RWPE2 (cell line): ENCODE results near the gene LRMDA.
A peak's percentile ranks its signal among the peaks of the same experiment; 100 is the strongest.

Experiments used
- ATAC-seq: fragments of 200-7000 bp; cut with Tn5 transposase; 3 replicates; pipeline ENCODE4 v1.9.1; 2021; ENCODE audit warnings: low read depth
- DNase-seq: peaks from one replicate; pipeline ENCODE4 v3.0.0-alpha.2; 2020; ENCODE audit warnings: low spot score
- H3K27ac ChIP-seq: fragments of 450-650 bp; 2 replicates; pipeline ENCODE4 v1.5.1; 2017; ENCODE audit warnings: mild to moderate bottlenecking; ENCODE audit not compliant: poor library complexity, severe bottlenecking
- H3K27me3 ChIP-seq: fragments of 250-450 bp; sonication (Bioruptor Pico); 2 replicates; pipeline ENCODE4 v1.5.1; 2021; ENCODE audit warnings: mild to moderate bottlenecking, moderate library complexity; ENCODE audit not compliant: insufficient read depth, poor library complexity, severe bottlenecking
- H3K36me3 ChIP-seq: fragments of 250-450 bp; sonication (Bioruptor Pico); 2 replicates; pipeline ENCODE4 v1.5.1; 2020; ENCODE audit warnings: low read depth, mild to moderate bottlenecking, moderate library complexity
- H3K4me1 ChIP-seq: fragments of 250-450 bp; sonication (Bioruptor Pico); 2 replicates; pipeline ENCODE4 v1.5.1; 2021; ENCODE audit warnings: mild to moderate bottlenecking, moderate library complexity; ENCODE audit not compliant: insufficient read depth, poor library complexity, severe bottlenecking
- H3K4me3 ChIP-seq: fragments of 250-450 bp; sonication (Bioruptor Pico); 2 replicates; pipeline ENCODE4 v1.5.1; 2021; ENCODE audit warnings: mild to moderate bottlenecking, moderate library complexity; ENCODE audit not compliant: severe bottlenecking
- H3K9me3 ChIP-seq: fragments of 250-450 bp; sonication (Bioruptor Pico); 2 replicates; pipeline ENCODE4 v1.5.1; 2021; ENCODE audit warnings: mild to moderate bottlenecking, moderate library complexity; ENCODE audit not compliant: severe bottlenecking
- TF ChIP-seq, protein P1 (sequence below): fragments of 450-650 bp; IDR thresholded peaks from one replicate; pipeline ENCODE4 v1.5.1; 2017; ENCODE audit warnings: mild to moderate bottlenecking, moderate library complexity; ENCODE audit not compliant: poor library complexity, severe bottlenecking

LRMDA gene

DNA sequence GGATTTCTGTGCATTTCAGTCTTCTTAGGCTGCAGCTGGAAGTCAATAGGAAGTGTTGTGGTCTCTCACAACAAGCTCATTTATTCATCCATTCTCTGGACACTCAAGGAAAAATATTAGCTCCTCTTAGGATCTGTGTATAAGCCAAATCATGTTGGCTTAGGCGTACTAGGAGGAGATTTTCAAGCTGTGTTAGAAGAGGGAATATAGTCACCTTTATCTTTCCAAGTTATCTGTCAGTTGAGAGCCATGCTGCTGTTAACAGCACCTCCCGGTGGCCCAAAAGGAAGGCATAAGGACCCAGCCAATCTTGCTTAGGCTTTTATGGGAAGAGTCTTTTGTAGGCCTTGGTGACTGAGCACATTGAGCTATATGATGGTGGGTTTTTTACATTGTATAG lies 220.0 kb downstream of the LRMDA start:
- H3K4me3 ChIP-seq, result no peak overlapping the region
- DNase-seq (no peak), ATAC-seq (0 out of 3 replicates have a peak, but pooled peaks have one; percentile 25)
- H3K9me3 ChIP-seq, result no peaks in the 10 kb centered on the region
- peaks cover 3% of the 10 kb centered on the region for H3K4me1 ChIP-seq
- no peaks in the 10 kb centered on the region for H3K27me3 ChIP-seq
- H3K36me3 ChIP-seq, result no peaks in the 10 kb centered on the region
- no peak overlapping the region for H3K27ac ChIP-seq
- TF ChIP-seq, protein P1, sequence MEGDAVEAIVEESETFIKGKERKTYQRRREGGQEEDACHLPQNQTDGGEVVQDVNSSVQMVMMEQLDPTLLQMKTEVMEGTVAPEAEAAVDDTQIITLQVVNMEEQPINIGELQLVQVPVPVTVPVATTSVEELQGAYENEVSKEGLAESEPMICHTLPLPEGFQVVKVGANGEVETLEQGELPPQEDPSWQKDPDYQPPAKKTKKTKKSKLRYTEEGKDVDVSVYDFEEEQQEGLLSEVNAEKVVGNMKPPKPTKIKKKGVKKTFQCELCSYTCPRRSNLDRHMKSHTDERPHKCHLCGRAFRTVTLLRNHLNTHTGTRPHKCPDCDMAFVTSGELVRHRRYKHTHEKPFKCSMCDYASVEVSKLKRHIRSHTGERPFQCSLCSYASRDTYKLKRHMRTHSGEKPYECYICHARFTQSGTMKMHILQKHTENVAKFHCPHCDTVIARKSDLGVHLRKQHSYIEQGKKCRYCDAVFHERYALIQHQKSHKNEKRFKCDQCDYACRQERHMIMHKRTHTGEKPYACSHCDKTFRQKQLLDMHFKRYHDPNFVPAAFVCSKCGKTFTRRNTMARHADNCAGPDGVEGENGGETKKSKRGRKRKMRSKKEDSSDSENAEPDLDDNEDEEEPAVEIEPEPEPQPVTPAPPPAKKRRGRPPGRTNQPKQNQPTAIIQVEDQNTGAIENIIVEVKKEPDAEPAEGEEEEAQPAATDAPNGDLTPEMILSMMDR, result no peak

DNA sequence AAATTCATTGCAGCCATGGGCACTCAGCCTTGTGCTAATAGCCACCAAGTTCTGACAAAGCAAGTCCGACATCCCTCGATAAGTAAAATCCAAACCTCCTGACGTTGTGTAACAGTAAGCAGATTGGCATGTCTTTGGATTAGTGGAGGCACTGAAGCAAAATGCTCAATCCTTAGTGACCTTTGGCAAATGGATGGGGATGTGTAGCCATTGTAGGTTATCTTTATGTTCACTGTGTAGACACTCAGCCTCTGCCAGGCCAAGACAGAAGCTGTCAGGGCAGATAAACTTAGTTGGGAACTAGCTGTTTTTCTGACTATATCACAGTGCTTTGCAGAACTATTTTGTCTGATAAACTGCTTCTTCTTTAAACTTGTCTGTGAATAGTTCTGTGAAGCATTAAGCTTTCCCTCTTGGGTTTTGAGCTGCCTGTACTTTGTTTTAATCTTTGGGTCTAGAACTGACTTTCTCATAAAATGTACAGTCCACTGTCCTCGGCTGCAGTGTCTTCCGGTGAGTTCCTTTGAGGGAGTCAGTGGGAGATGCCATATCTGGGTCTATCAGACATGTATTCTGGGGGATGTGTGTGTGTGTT lies 220.8 kb downstream of the LRMDA start:
- H3K4me1 ChIP-seq, result peaks cover 3% of the 10 kb centered on the region
- no peak for DNase-seq
- no peak for ATAC-seq

DNA sequence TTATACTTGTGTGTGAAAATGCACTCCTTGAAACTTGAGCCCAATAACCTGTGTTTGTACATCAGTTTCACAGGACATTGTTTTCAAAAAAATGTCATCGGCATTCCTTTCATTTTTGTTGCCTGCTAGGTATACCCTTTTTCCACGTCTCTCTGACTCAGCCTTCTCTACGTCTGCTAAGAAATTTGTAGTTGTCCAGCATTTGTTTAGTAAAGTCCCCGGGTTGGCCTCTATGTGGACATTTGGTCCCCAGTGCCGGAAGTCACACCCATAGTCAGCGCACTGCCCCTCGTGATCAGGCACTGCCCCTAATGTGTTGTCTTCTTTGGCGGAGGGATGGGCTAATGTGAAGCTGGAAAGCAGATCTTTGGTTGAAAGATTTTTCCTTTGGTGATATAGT lies 222.3 kb downstream of the LRMDA start:
- no peaks in the 10 kb centered on the region for H3K27me3 ChIP-seq
- no peak overlapping the region for H3K27ac ChIP-seq
- DNase-seq, result no peak
- TF ChIP-seq, protein P1, result no peak
- H3K4me3 ChIP-seq, result no peak overlapping the region
- peaks cover 3% of the 10 kb centered on the region for H3K4me1 ChIP-seq
- no peaks in the 10 kb centered on the region for H3K36me3 ChIP-seq
- no peak for ATAC-seq
- no peaks in the 10 kb centered on the region for H3K9me3 ChIP-seq

More for the DNA sequence above, 220.8 kb downstream of the LRMDA start:
- Histone ChIP-seq H3K36me3 (no peaks in the 10 kb centered on the region), H3K27ac (no peak overlapping the region), H3K4me3 (no peak overlapping the region), H3K9me3 (no peaks in the 10 kb centered on the region), H3K27me3 (no peaks in the 10 kb centered on the region)
- TF ChIP-seq, protein P1, result no peak

DNA sequence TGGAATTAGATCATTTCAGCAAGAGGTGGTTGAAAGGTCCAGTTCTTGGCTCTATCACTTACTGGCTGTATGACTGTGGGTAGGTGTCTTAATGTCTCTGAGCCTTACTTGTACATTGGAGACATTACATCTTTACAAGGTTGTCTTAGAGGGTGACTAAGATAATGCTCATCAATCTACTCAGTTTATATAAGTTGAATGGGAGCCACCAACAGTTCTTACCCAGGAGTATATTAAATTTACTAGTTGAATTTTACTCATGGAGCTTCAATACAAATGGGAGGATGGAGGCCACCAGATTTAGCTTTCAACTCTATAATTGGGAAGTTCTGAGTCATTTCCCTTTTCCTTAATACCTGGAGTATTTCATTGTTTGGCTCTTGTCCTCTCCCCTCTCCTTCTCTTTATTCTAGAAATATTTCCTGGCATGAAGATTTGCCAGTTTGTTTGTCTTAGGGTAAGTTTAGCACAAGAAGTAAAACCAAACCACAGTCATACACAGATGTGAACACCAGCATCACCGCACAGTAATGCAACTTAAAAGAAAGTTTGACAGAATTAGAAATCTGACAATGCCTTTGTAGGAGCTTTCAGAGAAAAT lies 222.8 kb downstream of the LRMDA start:
- ATAC-seq (no peak), DNase-seq (no peak)
- Histone ChIP-seq H3K4me1 (peaks cover 3% of the 10 kb centered on the region), H3K36me3 (no peaks in the 10 kb centered on the region), H3K9me3 (no peaks in the 10 kb centered on the region), H3K27me3 (no peaks in the 10 kb centered on the region), H3K27ac (no peak overlapping the region), H3K4me3 (no peak overlapping the region)
- TF ChIP-seq, protein P1, result no peak

DNA sequence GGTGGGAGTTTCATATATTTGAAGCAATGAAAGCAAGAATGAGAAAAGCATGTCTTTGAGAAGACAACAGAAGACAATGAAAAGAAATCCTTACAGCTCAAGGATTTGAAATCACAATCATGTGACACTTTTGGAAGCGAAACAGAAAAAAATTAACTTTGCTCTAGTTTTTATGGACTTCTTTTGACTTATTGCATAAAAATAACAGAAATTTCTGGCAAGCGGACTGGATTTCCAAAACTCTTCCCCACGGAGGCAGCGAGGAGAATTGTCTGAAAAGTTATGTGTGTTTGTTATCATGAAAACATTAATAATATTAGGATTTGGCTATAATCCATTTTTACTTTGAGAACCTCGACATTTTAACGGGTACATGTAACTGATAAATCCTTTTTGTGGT lies 223.3 kb downstream of the LRMDA start:
- Histone ChIP-seq H3K27me3 (no peaks in the 10 kb centered on the region), H3K36me3 (no peaks in the 10 kb centered on the region), H3K4me1 (peaks cover 3% of the 10 kb centered on the region), H3K4me3 (no peak overlapping the region), H3K27ac (no peak overlapping the region), H3K9me3 (no peaks in the 10 kb centered on the region)
- TF ChIP-seq, protein P1, result no peak
- ATAC-seq (no peak), DNase-seq (no peak)
